ENCODE data around the gene SMAD5.

- TF ChIP-seq CTCF (IDR thresholded peaks at IDR 0.05) (no peak), POLR2A (IDR thresholded peaks at IDR 0.05) (no peak)
These were observed 76.8 kb downstream of the SMAD5 start for GRCh38 chr5:136209346-136209910.
